GM18867 (cell line): ENCODE results near the gene C19orf67.
"Not testable (repeated sequence)": the region's sequence is repeated elsewhere in the genome, so short reads cannot be mapped to it uniquely, and the experiment has no call there.

ENCODE experiments used
- ATAC-seq: cut with Tn5 transposase; IDR thresholded peaks from one replicate; pipeline ENCODE4 v1.9.1; 2021; ENCODE audit warnings: mild to moderate bottlenecking, moderate library complexity; ENCODE audit not compliant: unreplicated experiment

C19orf67 gene

GRCh38 chr19:14058182-14059092 lies 27.1 kb downstream of the C19orf67 start:
- no peak for ATAC-seq

- ATAC-seq: no peak
Measured at GRCh38 chr19:14056741-14057356, 28.7 kb downstream of the C19orf67 start.

GRCh38 chr19:14056069-14056666 lies 29.4 kb downstream of the C19orf67 start:
- no peak for ATAC-seq

GRCh38 chr19:14055396-14055795 lies 30.2 kb downstream of the C19orf67 start:
- no peak for ATAC-seq

- ATAC-seq: no peak
Measured at GRCh38 chr19:14054721-14055120, 30.9 kb downstream of the C19orf67 start.

GRCh38 chr19:14054099-14054498 lies 31.5 kb downstream of the C19orf67 start:
- no peak for ATAC-seq

- ATAC-seq: no peak
Measured at GRCh38 chr19:14053500-14053899, 32.1 kb downstream of the C19orf67 start.

- ATAC-seq: no peak
Measured at GRCh38 chr19:14053032-14053431, 32.6 kb downstream of the C19orf67 start.

- ATAC-seq: no peak
Measured at GRCh38 chr19:14052470-14052869, 33.1 kb downstream of the C19orf67 start.

GRCh38 chr19:14051980-14052379 lies 33.6 kb downstream of the C19orf67 start:
- ATAC-seq: no peak

GRCh38 chr19:14050961-14051360 lies 34.6 kb downstream of the C19orf67 start:
- ATAC-seq: not testable (repeated sequence)

GRCh38 chr19:14050512-14050911 lies 35.1 kb downstream of the C19orf67 start:
- ATAC-seq: no peak

- no peak for ATAC-seq
Measured at GRCh38 chr19:14048443-14049153, 37.0 kb downstream of the C19orf67 start.

GRCh38 chr19:14047866-14048265 lies 37.7 kb downstream of the C19orf67 start:
- ATAC-seq: not testable (repeated sequence)

- ATAC-seq: not testable (repeated sequence)
Measured at GRCh38 chr19:14042659-14043608, 42.6 kb downstream of the C19orf67 start.

GRCh38 chr19:14039181-14039580 lies 46.4 kb downstream of the C19orf67 start:
- no peak for ATAC-seq

- no peak for ATAC-seq
Measured at GRCh38 chr19:14035706-14036105, 49.9 kb downstream of the C19orf67 start.

GRCh38 chr19:14035159-14035558 lies 50.4 kb downstream of the C19orf67 start:
- not testable (repeated sequence) for ATAC-seq

GRCh38 chr19:14033946-14034345 lies 51.6 kb downstream of the C19orf67 start:
- no peak for ATAC-seq
